Measurements from ENCODE around the gene ZDHHC7.

DNA sequence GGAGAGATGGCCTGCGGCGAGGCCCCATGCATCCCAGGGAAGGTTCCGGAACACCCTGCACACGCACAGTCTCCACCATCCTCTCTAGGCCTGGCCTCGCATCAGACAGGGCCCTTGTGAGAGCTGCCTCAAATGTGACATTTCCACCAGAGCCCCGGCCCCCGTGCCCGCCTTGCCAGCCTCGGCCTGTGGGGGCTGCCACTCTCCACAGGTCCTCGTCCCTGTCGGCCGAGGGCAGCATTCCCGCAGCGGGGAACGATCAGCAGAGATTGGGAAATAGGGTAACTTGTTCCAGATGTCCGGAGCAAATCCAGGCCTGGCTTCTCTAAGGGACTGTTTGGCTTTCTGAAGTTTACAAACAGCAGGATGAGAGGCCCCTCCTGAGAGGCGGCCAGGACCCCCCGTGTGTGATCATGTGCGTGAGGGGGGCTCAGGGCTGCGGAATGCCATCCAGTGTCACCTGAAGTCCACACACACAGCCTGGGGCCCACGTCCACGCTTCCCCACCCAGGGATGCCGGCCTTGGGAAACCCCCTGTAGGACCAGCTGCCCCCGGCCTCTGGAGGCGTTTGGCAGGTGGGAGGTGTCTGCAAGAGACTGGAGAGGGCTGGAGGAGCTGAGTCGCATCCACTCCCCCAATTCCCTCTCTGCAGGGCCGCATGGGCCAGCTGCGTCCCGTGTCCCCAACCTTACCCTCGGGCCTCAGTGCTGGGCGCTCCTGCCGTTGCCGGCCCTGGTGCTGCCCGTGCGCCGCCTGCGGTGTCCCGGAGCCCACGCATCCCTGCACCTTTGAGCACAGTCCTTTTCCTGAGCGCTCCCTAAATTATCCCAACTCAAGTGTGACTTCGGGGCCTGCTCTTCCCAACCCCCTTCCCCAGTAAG, 70.4 kb downstream of the ZDHHC7 start:
- TF ChIP-seq, protein P1, sequence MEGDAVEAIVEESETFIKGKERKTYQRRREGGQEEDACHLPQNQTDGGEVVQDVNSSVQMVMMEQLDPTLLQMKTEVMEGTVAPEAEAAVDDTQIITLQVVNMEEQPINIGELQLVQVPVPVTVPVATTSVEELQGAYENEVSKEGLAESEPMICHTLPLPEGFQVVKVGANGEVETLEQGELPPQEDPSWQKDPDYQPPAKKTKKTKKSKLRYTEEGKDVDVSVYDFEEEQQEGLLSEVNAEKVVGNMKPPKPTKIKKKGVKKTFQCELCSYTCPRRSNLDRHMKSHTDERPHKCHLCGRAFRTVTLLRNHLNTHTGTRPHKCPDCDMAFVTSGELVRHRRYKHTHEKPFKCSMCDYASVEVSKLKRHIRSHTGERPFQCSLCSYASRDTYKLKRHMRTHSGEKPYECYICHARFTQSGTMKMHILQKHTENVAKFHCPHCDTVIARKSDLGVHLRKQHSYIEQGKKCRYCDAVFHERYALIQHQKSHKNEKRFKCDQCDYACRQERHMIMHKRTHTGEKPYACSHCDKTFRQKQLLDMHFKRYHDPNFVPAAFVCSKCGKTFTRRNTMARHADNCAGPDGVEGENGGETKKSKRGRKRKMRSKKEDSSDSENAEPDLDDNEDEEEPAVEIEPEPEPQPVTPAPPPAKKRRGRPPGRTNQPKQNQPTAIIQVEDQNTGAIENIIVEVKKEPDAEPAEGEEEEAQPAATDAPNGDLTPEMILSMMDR (IDR thresholded peaks at IDR 0.05), result no peak
- TF ChIP-seq POLR2A (IDR thresholded peaks at IDR 0.05) (no peak), POLR2AphosphoS5 (IDR thresholded peaks at IDR 0.05) (no peak)

Measured in suprapubic skin (tissue), 4 donors.